ENCODE data around the gene CEP68.

GRCh38 chr2:65013776-65014175 lies 42.4 kb upstream of the CEP68 start:
- TF ChIP-seq, protein P1, sequence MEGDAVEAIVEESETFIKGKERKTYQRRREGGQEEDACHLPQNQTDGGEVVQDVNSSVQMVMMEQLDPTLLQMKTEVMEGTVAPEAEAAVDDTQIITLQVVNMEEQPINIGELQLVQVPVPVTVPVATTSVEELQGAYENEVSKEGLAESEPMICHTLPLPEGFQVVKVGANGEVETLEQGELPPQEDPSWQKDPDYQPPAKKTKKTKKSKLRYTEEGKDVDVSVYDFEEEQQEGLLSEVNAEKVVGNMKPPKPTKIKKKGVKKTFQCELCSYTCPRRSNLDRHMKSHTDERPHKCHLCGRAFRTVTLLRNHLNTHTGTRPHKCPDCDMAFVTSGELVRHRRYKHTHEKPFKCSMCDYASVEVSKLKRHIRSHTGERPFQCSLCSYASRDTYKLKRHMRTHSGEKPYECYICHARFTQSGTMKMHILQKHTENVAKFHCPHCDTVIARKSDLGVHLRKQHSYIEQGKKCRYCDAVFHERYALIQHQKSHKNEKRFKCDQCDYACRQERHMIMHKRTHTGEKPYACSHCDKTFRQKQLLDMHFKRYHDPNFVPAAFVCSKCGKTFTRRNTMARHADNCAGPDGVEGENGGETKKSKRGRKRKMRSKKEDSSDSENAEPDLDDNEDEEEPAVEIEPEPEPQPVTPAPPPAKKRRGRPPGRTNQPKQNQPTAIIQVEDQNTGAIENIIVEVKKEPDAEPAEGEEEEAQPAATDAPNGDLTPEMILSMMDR (IDR thresholded peaks at IDR 0.05) = no peak
- TF ChIP-seq POLR2A (IDR thresholded peaks at IDR 0.05) = no peak

Data from uterus (tissue), 2 donors.